ENCODE data around the gene RASA3.
"Not testable (repeated sequence)": the region's sequence is repeated elsewhere in the genome, so short reads cannot be mapped to it uniquely, and the experiment has no call there.

RASA3 gene

GRCh38 chr13:114120591-114121011, 11.8 kb downstream of the RASA3 start:
- no peak overlapping the region for H3K4me3 ChIP-seq
- TF ChIP-seq Cebpa-rat (IDR thresholded peaks at IDR 0.05) = no peak
- H3K27me3 ChIP-seq = no peaks in the 10 kb centered on the region
- H3K4me1 ChIP-seq = peaks cover 80 to 89% (median 85%) of the 10 kb centered on the region in 10 experiments
- H3K9ac ChIP-seq = peak overlapping the region in 7 of 11 experiments; percentile 1 to 49 (median 10); a peak in 9 of 22 replicates
- peaks cover 0 to 27% (median 6%) of the 10 kb centered on the region in 11 experiments; a peak in 6 of 22 replicates for H3K36me3 ChIP-seq
- no peaks in the 10 kb centered on the region; a peak in 2 of 22 replicates for H3K9me3 ChIP-seq (replicated peaks in 1 of 11)
- H3K4me2 ChIP-seq = peak overlapping the region; percentile 49 to 100 (median 64)
- peak overlapping the region in 5 of 11 experiments; percentile 3 to 47 (median 17); a peak in 6 of 22 replicates for H3K27ac ChIP-seq
- peaks cover 67 to 95% (median 74%) of the 10 kb centered on the region in 11 experiments for H4K20me1 ChIP-seq

- H3K9ac ChIP-seq = peak overlapping the region in 8 of 11 experiments; percentile 5 to 44 (median 34); a peak in 4 of 22 replicates
- peaks cover 80 to 89% (median 84%) of the 10 kb centered on the region in 10 experiments for H3K4me1 ChIP-seq
- H4K20me1 ChIP-seq = peaks cover 53 to 81% (median 60%) of the 10 kb centered on the region in 11 experiments
- peak overlapping the region in 5 of 11 experiments; percentile 5 to 43 (median 38); a peak in 7 of 22 replicates for H3K27ac ChIP-seq
- no peak overlapping the region for H3K4me3 ChIP-seq
- H3K36me3 ChIP-seq = peaks cover 0 to 24% (median 1%) of the 10 kb centered on the region in 11 experiments; a peak in 6 of 22 replicates
- TF ChIP-seq Cebpa-rat (IDR thresholded peaks at IDR 0.05) = no peak
- H3K4me2 ChIP-seq = peak overlapping the region; percentile 35 to 68 (median 53); a peak in 16 of 22 replicates
- H3K27me3 ChIP-seq = no peaks in the 10 kb centered on the region
- no peaks in the 10 kb centered on the region for H3K9me3 ChIP-seq (replicated peaks in 1 of 11)
Measured at GRCh38 chr13:114119196-114119595, 13.2 kb downstream of the RASA3 start.

- peaks cover 47 to 75% (median 54%) of the 10 kb centered on the region in 11 experiments for H4K20me1 ChIP-seq
- H3K27me3 ChIP-seq = no peaks in the 10 kb centered on the region
- H3K4me2 ChIP-seq = peak overlapping the region; percentile 28 to 68 (median 49); a peak in 20 of 22 replicates
- H3K36me3 ChIP-seq = peaks cover 0 to 27% (median 5%) of the 10 kb centered on the region in 11 experiments; a peak in 6 of 22 replicates
- peak overlapping the region in 8 of 11 experiments; percentile 5 to 43 (median 26); a peak in 10 of 22 replicates for H3K27ac ChIP-seq
- no peaks in the 10 kb centered on the region for H3K9me3 ChIP-seq (replicated peaks in 1 of 11)
- peak overlapping the region in 6 of 11 experiments; percentile 9 to 30 (median 22); a peak in 6 of 22 replicates for H3K9ac ChIP-seq
- H3K4me1 ChIP-seq = peaks cover 78 to 88% (median 83%) of the 10 kb centered on the region in 10 experiments
- no peak overlapping the region for H3K4me3 ChIP-seq
- no peak for TF ChIP-seq Cebpa-rat (IDR thresholded peaks at IDR 0.05)
Measured at GRCh38 chr13:114118511-114119123, 13.8 kb downstream of the RASA3 start.

- peaks cover 0 to 29% (median 7%) of the 10 kb centered on the region in 11 experiments; a peak in 9 of 22 replicates for H3K36me3 ChIP-seq
- H3K4me2 ChIP-seq = peak overlapping the region; percentile 28 to 68 (median 49); a peak in 19 of 22 replicates
- H3K27ac ChIP-seq = peak overlapping the region in 4 of 11 experiments; percentile 9 to 43 (median 26); a peak in 5 of 22 replicates
- no peaks in the 10 kb centered on the region for H3K27me3 ChIP-seq
- TF ChIP-seq Cebpa-rat (IDR thresholded peaks at IDR 0.05) = no peak
- H3K9me3 ChIP-seq (replicated peaks in 1 of 11) = no peaks in the 10 kb centered on the region
- H3K4me3 ChIP-seq = no peak overlapping the region
- peaks cover 42 to 74% (median 50%) of the 10 kb centered on the region in 11 experiments for H4K20me1 ChIP-seq
- H3K4me1 ChIP-seq = peaks cover 75 to 87% (median 83%) of the 10 kb centered on the region in 10 experiments
- peak overlapping the region in 3 of 11 experiments; percentile 9 to 30 (median 9); a peak in 1 of 22 replicates for H3K9ac ChIP-seq
Measured at GRCh38 chr13:114118086-114118485, 14.3 kb downstream of the RASA3 start.

GRCh38 chr13:114117341-114117874, 15.0 kb downstream of the RASA3 start:
- H3K4me2 ChIP-seq = peak overlapping the region in 1 of 11 experiments; percentile 50; a peak in 1 of 22 replicates
- H3K9me3 ChIP-seq (replicated peaks in 1 of 11); H3K9ac ChIP-seq; H3K27me3 ChIP-seq; H3K27ac ChIP-seq; H3K4me3 ChIP-seq: not testable (repeated sequence)
- peaks cover 36 to 74% (median 49%) of the 10 kb centered on the region in 11 experiments for H4K20me1 ChIP-seq
- peaks cover 0 to 35% (median 7%) of the 10 kb centered on the region in 11 experiments; a peak in 9 of 22 replicates for H3K36me3 ChIP-seq
- peaks cover 75 to 87% (median 83%) of the 10 kb centered on the region in 10 experiments for H3K4me1 ChIP-seq

GRCh38 chr13:114116734-114117133, 15.7 kb downstream of the RASA3 start:
- Histone ChIP-seq H3K27me3 (no peaks in the 10 kb centered on the region), H3K36me3 (peaks cover 0 to 38% (median 7%) of the 10 kb centered on the region in 11 experiments; a peak in 9 of 22 replicates), H3K4me2 (peak overlapping the region in 1 of 11 experiments; percentile 86; a peak in 2 of 22 replicates), H3K27ac (no peak overlapping the region), H3K4me3 (no peak overlapping the region), H3K4me1 (peaks cover 75 to 87% (median 83%) of the 10 kb centered on the region in 10 experiments), H3K9ac (no peak overlapping the region), H3K9me3 (replicated peaks in 1 of 11) (no peaks in the 10 kb centered on the region), H4K20me1 (peaks cover 30 to 74% (median 43%) of the 10 kb centered on the region in 11 experiments)
- no peak for TF ChIP-seq Cebpa-rat (IDR thresholded peaks at IDR 0.05)

GRCh38 chr13:114115796-114116195, 16.6 kb downstream of the RASA3 start:
- peaks cover 72 to 84% (median 80%) of the 10 kb centered on the region in 10 experiments for H3K4me1 ChIP-seq
- H3K27me3 ChIP-seq = no peaks in the 10 kb centered on the region
- peaks cover 20 to 65% (median 34%) of the 10 kb centered on the region in 11 experiments; a peak in 20 of 22 replicates for H4K20me1 ChIP-seq
- peak overlapping the region; percentile 75 to 94 (median 84) for H3K4me2 ChIP-seq
- H3K27ac ChIP-seq = peak overlapping the region; percentile 60 to 89 (median 81); a peak in 21 of 22 replicates
- no peak for TF ChIP-seq Cebpa-rat (IDR thresholded peaks at IDR 0.05)
- peak overlapping the region; percentile 32 to 72 (median 64); a peak in 20 of 22 replicates for H3K9ac ChIP-seq
- peaks cover 0 to 31% (median 7%) of the 10 kb centered on the region in 11 experiments; a peak in 9 of 22 replicates for H3K36me3 ChIP-seq
- no peaks in the 10 kb centered on the region for H3K9me3 ChIP-seq (replicated peaks in 1 of 11)
- H3K4me3 ChIP-seq = no peak overlapping the region

GRCh38 chr13:114115191-114115671, 17.2 kb downstream of the RASA3 start:
- Histone ChIP-seq H4K20me1 (peaks cover 16 to 65% (median 32%) of the 10 kb centered on the region in 11 experiments; a peak in 20 of 22 replicates), H3K9me3 (replicated peaks in 1 of 11) (no peaks in the 10 kb centered on the region), H3K36me3 (peaks cover 0 to 31% (median 7%) of the 10 kb centered on the region in 11 experiments; a peak in 9 of 22 replicates), H3K4me1 (peaks cover 73 to 85% (median 81%) of the 10 kb centered on the region in 10 experiments), H3K9ac (peak overlapping the region; percentile 45 to 72 (median 64); a peak in 19 of 22 replicates), H3K27ac (peak overlapping the region; percentile 67 to 89 (median 81); a peak in 21 of 22 replicates), H3K4me2 (peak overlapping the region; percentile 75 to 94 (median 84)), H3K27me3 (no peaks in the 10 kb centered on the region), H3K4me3 (no peak overlapping the region)
- no peak for TF ChIP-seq Cebpa-rat (IDR thresholded peaks at IDR 0.05)

GRCh38 chr13:114114666-114115065, 17.8 kb downstream of the RASA3 start:
- Histone ChIP-seq H4K20me1 (peaks cover 22 to 66% (median 38%) of the 10 kb centered on the region in 11 experiments; a peak in 21 of 22 replicates), H3K27ac (peak overlapping the region in 10 of 11 experiments; percentile 67 to 89 (median 82); a peak in 20 of 22 replicates), H3K4me2 (peak overlapping the region; percentile 75 to 94 (median 84)), H3K36me3 (peaks cover 0 to 31% (median 7%) of the 10 kb centered on the region in 11 experiments; a peak in 9 of 22 replicates), H3K9ac (peak overlapping the region in 6 of 11 experiments; percentile 24 to 72 (median 58); a peak in 7 of 22 replicates), H3K4me1 (peaks cover 79 to 88% (median 84%) of the 10 kb centered on the region in 10 experiments)
- not testable (repeated sequence) for H3K9me3 ChIP-seq (replicated peaks in 1 of 11); H3K27me3 ChIP-seq; H3K4me3 ChIP-seq

All from BLaER1 treated with 17β-estradiol and CSF1 and Interleukin-3, amounts not matched to agents 10 nM and 100 nM (cell line).